PC-3 (cell line): ENCODE results near the gene CD4.

ENCODE experiments used
- EZH2 ChIP-seq: fragments of 300-600 bp; sonication (generic); IDR thresholded peaks from one replicate; pipeline ENCODE4 v1.6.1; 2017; ENCODE audit warnings: antibody characterized with exemption, mild to moderate bottlenecking, low read length; ENCODE audit not compliant: unreplicated experiment
- TF ChIP-seq, protein P1 (sequence below): fragments of 300-600 bp; sonication (generic); conservative IDR thresholded peaks from 2 replicates; pipeline ENCODE4 v1.5.1; 2017; ENCODE audit warnings: antibody characterized with exemption, low read depth, mild to moderate bottlenecking, low read length

DNA sequence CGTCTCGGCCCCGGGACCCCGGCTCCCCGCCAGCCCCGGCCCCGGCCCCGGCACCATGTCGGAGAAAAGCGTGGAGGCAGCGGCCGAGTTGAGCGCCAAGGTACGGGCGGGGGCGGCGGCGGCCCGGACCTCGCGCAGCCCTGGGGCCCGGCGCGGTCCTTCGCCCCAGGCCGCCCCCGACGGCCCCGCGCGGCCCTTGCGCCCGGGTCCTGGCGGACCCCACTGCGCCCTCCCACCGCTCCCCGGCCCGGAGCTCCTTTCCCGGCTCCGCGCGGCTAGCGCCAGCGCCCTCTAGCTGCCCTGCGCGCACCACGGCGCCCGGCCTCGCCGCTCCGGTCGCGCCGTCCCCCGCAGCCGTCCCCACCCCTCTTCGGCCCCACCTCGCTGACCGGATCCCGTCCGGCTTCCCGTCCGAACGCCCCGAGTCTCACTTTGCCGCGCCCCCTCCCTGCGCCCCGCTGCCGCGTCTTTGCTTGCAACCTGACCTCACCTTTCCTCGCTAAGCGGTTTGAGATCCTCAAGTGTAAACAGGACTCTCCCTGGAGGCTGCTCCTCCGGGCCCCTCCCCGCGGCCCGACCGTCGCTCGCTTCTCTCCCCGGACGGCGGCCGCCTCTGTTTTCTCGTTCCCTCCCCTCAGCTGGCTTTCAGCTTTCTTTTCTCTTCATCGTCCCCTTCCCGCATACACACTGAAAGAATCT lies 22.5 kb upstream of the CD4 start:
- TF ChIP-seq, protein P1, sequence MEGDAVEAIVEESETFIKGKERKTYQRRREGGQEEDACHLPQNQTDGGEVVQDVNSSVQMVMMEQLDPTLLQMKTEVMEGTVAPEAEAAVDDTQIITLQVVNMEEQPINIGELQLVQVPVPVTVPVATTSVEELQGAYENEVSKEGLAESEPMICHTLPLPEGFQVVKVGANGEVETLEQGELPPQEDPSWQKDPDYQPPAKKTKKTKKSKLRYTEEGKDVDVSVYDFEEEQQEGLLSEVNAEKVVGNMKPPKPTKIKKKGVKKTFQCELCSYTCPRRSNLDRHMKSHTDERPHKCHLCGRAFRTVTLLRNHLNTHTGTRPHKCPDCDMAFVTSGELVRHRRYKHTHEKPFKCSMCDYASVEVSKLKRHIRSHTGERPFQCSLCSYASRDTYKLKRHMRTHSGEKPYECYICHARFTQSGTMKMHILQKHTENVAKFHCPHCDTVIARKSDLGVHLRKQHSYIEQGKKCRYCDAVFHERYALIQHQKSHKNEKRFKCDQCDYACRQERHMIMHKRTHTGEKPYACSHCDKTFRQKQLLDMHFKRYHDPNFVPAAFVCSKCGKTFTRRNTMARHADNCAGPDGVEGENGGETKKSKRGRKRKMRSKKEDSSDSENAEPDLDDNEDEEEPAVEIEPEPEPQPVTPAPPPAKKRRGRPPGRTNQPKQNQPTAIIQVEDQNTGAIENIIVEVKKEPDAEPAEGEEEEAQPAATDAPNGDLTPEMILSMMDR, result peak; percentile 52
- no peak for TF ChIP-seq EZH2
